Panc1 (cell line): ENCODE results near the gene PROSER3. TPM values are rescaled to one million over a fixed set of nuclear protein-coding genes. Genes with fewer than 3 reads are reported as not detected.
A peak's percentile ranks its signal among the peaks of the same experiment; 100 is the strongest.

Experiments used
- ATAC-seq: fragments of 200-7000 bp; cut with Tn5 transposase; 2 replicates; pipeline ENCODE4 v1.9.1; 2020; ENCODE audit warnings: mild to moderate bottlenecking, moderate library complexity
- BruUV-seq: library from RNA; stranded (reverse); fragments of 400-500 nt; replicated peaks from 2 replicates; lab custom pipeline; 2021; lab: Mats Ljungman, UMichigan
- CTCF ChIA-PET: fragments of 300-600 bp; sonication (Branson Sonifier 250); formaldehyde crosslinking; loops from one replicate; lab custom pipeline; 2022; ENCODE audit warnings: antibody characterized with exemption; lab: Charles Lee
- POLR2A ChIA-PET: fragments of 300-600 bp; sonication (Branson Sonifier 250); formaldehyde crosslinking; loops from one replicate; lab custom pipeline; 2022; ENCODE audit warnings: antibody characterized with exemption; lab: Charles Lee
- DNase-seq: peaks from one replicate; pipeline ENCODE4 v3.0.0-alpha.2; 2010; ENCODE audit warnings: low read depth, low spot score
- H3K27ac ChIP-seq: 2 replicates; pipeline ENCODE4 v1.5.1; 2011; ENCODE audit warnings: mild to moderate bottlenecking, low read length, inconsistent platforms
- H3K27me3 ChIP-seq: fragments of 200-500 bp; sonication (Bioruptor generic); 2 replicates; pipeline ENCODE4 v1.6.0; 2014; ENCODE audit warnings: low read length, inconsistent platforms; ENCODE audit not compliant: control insufficient read depth, insufficient read depth
- H3K36me3 ChIP-seq: fragments of 200-500 bp; sonication (Bioruptor generic); 2 replicates; pipeline ENCODE4 v1.5.1; 2014; ENCODE audit warnings: inconsistent platforms, mild to moderate bottlenecking, low read length, moderate library complexity; ENCODE audit not compliant: control insufficient read depth, insufficient read depth
- H3K4me1 ChIP-seq: 2 replicates; pipeline ENCODE4 v1.5.1; 2011; ENCODE audit warnings: inconsistent platforms, mild to moderate bottlenecking, low read length, moderate library complexity; ENCODE audit not compliant: control insufficient read depth, insufficient read depth
- H3K4me3 ChIP-seq, 2 experiments: 2 replicates each; pipeline ENCODE4 v1.5.1; 2011 to 2012; ENCODE audit warnings: low read depth in 2 of 2, low read length in 2 of 2, mild to moderate bottlenecking in 2 of 2, inconsistent platforms in 1 of 2, moderate library complexity in 1 of 2
- H3K9me3 ChIP-seq: fragments of 200-500 bp; sonication (Bioruptor generic); 2 replicates; pipeline ENCODE4 v1.5.1; 2014; ENCODE audit warnings: low read depth, mild to moderate bottlenecking, inconsistent platforms, low read length, moderate library complexity; ENCODE audit not compliant: control insufficient read depth, insufficient read depth
- POLR2AphosphoS5 ChIP-seq: IDR thresholded peaks from 2 replicates; pipeline ENCODE4 v1.6.1; 2012; ENCODE audit warnings: mild to moderate bottlenecking, low read depth, low read length, moderate library complexity
- SIN3A ChIP-seq: IDR thresholded peaks from 2 replicates; pipeline ENCODE4 v1.6.1; 2012; ENCODE audit warnings: low read depth, mild to moderate bottlenecking, low read length, moderate library complexity, borderline replicate concordance; ENCODE audit not compliant: insufficient read depth
- TCF7L2 ChIP-seq: IDR thresholded peaks from 2 replicates; pipeline ENCODE4 v1.6.1; 2011; ENCODE audit warnings: mild to moderate bottlenecking, low read depth, low read length, inconsistent platforms
- in situ Hi-C: cut with HindIII; loops from 2 replicates; pipeline ENCODE4 v1.10.0; 2016; ENCODE audit warnings: low sequenced_read_pairs, low pct_unique_long_range_greater_than_20kb
- intact Hi-C: fragments of 100-400 bp; cut with micrococcal nuclease; formaldehyde crosslinking; loops from one replicate; pipeline ENCODE4 v1.10.0; 2022; ENCODE audit not compliant: unreplicated experiment
- total RNA-seq: library from RNA; stranded (reverse); gene quantifications from one replicate; pipeline ENCODE4 v1.2.1, GENCODE V29; 2021; ENCODE audit not compliant: unreplicated experiment
- TF ChIP-seq, protein P1 (sequence below): fragments of 450-650 bp; IDR thresholded peaks from 2 replicates; pipeline ENCODE4 v1.5.1; 2017; ENCODE audit warnings: mild to moderate bottlenecking
- TF ChIP-seq, protein P2 (sequence below), 2 experiments: IDR thresholded peaks; 2 replicates each; pipeline ENCODE4 v1.6.1; 2011 to 2012; ENCODE audit warnings: low read depth in 2 of 2, control low read depth in 1 of 2, low read length in 1 of 2, mild to moderate bottlenecking in 1 of 2, moderate library complexity in 1 of 2; ENCODE audit not compliant: insufficient read depth in 1 of 2

The PROSER3 gene
- total RNA-seq, 1 experiment from 2014 or later = 63.9 TPM

DNA sequence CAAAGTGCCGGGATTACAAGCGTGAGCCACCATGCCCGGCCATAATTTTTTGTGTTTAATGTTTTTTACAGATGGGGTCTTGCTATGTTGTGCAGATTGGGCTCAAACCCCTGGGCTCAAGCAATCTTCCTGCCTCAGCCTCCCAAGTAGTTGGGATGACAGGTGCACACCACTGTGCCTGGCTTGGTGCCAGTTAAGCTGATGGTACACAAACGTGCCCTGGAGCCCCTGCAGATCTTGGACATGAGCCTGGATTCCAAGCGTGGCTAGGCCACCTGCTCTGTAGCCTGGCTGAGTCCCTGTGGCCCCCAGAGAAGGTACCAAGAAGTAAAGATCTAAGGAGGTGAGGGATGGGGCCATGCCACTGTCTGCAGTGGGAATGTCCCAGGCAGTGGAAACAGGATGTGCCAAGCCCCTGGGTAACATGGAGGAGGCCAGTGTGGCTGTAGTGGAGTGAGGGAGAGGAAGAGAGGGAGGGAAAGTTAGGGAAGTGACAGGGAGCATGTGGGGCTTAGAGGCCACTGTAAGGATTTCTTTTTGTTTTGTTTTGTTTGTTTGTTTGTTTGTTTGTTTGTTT is 47.6 kb downstream of the PROSER3 start:
- H3K27ac ChIP-seq = no peak overlapping the region
- no peak for ATAC-seq
- no peaks in the 10 kb centered on the region for H3K4me1 ChIP-seq
- no peak for TF ChIP-seq POLR2AphosphoS5
- no peak for TF ChIP-seq TCF7L2
- no peak for TF ChIP-seq SIN3A
- TF ChIP-seq, protein P1, sequence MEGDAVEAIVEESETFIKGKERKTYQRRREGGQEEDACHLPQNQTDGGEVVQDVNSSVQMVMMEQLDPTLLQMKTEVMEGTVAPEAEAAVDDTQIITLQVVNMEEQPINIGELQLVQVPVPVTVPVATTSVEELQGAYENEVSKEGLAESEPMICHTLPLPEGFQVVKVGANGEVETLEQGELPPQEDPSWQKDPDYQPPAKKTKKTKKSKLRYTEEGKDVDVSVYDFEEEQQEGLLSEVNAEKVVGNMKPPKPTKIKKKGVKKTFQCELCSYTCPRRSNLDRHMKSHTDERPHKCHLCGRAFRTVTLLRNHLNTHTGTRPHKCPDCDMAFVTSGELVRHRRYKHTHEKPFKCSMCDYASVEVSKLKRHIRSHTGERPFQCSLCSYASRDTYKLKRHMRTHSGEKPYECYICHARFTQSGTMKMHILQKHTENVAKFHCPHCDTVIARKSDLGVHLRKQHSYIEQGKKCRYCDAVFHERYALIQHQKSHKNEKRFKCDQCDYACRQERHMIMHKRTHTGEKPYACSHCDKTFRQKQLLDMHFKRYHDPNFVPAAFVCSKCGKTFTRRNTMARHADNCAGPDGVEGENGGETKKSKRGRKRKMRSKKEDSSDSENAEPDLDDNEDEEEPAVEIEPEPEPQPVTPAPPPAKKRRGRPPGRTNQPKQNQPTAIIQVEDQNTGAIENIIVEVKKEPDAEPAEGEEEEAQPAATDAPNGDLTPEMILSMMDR = no peak
- TF ChIP-seq, protein P2, sequence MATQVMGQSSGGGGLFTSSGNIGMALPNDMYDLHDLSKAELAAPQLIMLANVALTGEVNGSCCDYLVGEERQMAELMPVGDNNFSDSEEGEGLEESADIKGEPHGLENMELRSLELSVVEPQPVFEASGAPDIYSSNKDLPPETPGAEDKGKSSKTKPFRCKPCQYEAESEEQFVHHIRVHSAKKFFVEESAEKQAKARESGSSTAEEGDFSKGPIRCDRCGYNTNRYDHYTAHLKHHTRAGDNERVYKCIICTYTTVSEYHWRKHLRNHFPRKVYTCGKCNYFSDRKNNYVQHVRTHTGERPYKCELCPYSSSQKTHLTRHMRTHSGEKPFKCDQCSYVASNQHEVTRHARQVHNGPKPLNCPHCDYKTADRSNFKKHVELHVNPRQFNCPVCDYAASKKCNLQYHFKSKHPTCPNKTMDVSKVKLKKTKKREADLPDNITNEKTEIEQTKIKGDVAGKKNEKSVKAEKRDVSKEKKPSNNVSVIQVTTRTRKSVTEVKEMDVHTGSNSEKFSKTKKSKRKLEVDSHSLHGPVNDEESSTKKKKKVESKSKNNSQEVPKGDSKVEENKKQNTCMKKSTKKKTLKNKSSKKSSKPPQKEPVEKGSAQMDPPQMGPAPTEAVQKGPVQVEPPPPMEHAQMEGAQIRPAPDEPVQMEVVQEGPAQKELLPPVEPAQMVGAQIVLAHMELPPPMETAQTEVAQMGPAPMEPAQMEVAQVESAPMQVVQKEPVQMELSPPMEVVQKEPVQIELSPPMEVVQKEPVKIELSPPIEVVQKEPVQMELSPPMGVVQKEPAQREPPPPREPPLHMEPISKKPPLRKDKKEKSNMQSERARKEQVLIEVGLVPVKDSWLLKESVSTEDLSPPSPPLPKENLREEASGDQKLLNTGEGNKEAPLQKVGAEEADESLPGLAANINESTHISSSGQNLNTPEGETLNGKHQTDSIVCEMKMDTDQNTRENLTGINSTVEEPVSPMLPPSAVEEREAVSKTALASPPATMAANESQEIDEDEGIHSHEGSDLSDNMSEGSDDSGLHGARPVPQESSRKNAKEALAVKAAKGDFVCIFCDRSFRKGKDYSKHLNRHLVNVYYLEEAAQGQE (IDR thresholded peaks at IDR 0.05; ENCODE audit: insufficient read depth in 1 of 2, low read depth in 2 of 2, low read length in 1 of 2) = no peak
- in situ Hi-C loops = no loop called here
- no peaks in the 10 kb centered on the region for H3K27me3 ChIP-seq
- H3K9me3 ChIP-seq = no peaks in the 10 kb centered on the region
- intact Hi-C loops = no loop called here
- CTCF ChIA-PET = no interaction called here
- H3K4me3 ChIP-seq = no peak overlapping the region
- no TSS peak for BruUV-seq
- H3K36me3 ChIP-seq = no peaks in the 10 kb centered on the region
- DNase-seq = no peak
- POLR2A ChIA-PET = no interaction called here

- Histone ChIP-seq H3K36me3 (no peaks in the 10 kb centered on the region), H3K4me3 (no peak overlapping the region), H3K4me1 (no peaks in the 10 kb centered on the region), H3K9me3 (no peaks in the 10 kb centered on the region), H3K27me3 (no peaks in the 10 kb centered on the region), H3K27ac (no peak overlapping the region)
- ChIA-PET CTCF (no interaction called here), POLR2A (no interaction called here)
- in situ Hi-C loops (no loop called here), intact Hi-C loops (no loop called here)
- DNase-seq (no peak), ATAC-seq (peak; percentile 59; the same call in 1 of the 2 replicates)
- BruUV-seq = no TSS peak
- TF ChIP-seq, protein P1 = no peak
- TF ChIP-seq TCF7L2 (no peak), POLR2AphosphoS5 (no peak), SIN3A (no peak)
- TF ChIP-seq, protein P2 (IDR thresholded peaks at IDR 0.05; ENCODE audit: insufficient read depth in 1 of 2, low read depth in 2 of 2, low read length in 1 of 2) = no peak
Observed at GRCh38 chr19:35806597-35806996, 48.6 kb downstream of the PROSER3 start.
